ENCODE measurements around the gene STAT5A. TPM values are rescaled to one million over a fixed set of nuclear protein-coding genes. Genes with fewer than 3 reads are reported as not detected.
"Not testable (repeated sequence)": the region's sequence is repeated elsewhere in the genome, so short reads cannot be mapped to it uniquely, and the experiment has no call there.

STAT5A gene
- total RNA-seq, 1 donor from 2014 or later: 0.77 TPM

DNA sequence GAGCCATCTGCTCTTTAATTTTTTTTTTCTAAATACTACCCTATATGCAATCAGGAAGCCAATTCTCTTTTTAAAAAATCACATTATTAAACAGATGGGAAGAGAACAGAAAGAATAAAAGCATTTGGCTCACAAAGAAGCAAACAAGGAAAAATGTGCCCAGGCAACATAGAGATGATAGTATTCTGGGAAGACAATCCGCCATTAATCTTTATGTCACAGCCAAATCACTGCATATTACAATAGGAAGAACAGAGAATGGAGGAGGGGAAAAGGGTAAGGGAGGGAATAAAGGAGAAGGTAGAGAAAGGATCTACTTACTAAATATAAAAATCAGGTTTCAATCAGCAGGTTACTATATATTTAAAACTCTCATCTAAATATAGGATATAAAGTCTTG, 46.4 kb upstream of the STAT5A start:
- no peaks in the 10 kb centered on the region for H3K27me3 Mint-ChIP-seq (ENCODE audit: low read depth, unreplicated experiment)
- Histone ChIP-seq H3K36me3 (ENCODE audit: insufficient read depth, low read length) (no peaks in the 10 kb centered on the region), H4K20me1 (ENCODE audit: insufficient read depth, low read length) (peaks cover 44% of the 10 kb centered on the region), H3K4me1 (ENCODE audit: insufficient read depth, low read length) (peaks cover 6% of the 10 kb centered on the region), H2AFZ (ENCODE audit: low read depth, low read length) (no peak overlapping the region), H3K9me3 (ENCODE audit: insufficient read depth, low read depth, low read length) (no peaks in the 10 kb centered on the region), H3K79me2 (ENCODE audit: insufficient read depth, low read length) (peaks cover 82% of the 10 kb centered on the region), H3K4me2 (ENCODE audit: low read length) (no peak overlapping the region), H3K9ac (ENCODE audit: low read length) (no peak overlapping the region), H3K27me3 (ENCODE audit: insufficient read depth, low read length) (no peaks in the 10 kb centered on the region), H3K4me3 (ENCODE audit: insufficient read depth, low read depth, low read length) (no peak overlapping the region), H3K27ac (ENCODE audit: low read depth, low read length) (no peak overlapping the region)
- no peak overlapping the region for H3K27ac Mint-ChIP-seq (ENCODE audit: unreplicated experiment)
- H3K4me3 Mint-ChIP-seq (ENCODE audit: unreplicated experiment): no peak overlapping the region
- DNase-seq (ENCODE audit: low read depth): no peak
- no peaks in the 10 kb centered on the region for H3K9me3 Mint-ChIP-seq (ENCODE audit: unreplicated experiment)
- FAIRE-seq: no peak
- TF ChIP-seq, protein P1, sequence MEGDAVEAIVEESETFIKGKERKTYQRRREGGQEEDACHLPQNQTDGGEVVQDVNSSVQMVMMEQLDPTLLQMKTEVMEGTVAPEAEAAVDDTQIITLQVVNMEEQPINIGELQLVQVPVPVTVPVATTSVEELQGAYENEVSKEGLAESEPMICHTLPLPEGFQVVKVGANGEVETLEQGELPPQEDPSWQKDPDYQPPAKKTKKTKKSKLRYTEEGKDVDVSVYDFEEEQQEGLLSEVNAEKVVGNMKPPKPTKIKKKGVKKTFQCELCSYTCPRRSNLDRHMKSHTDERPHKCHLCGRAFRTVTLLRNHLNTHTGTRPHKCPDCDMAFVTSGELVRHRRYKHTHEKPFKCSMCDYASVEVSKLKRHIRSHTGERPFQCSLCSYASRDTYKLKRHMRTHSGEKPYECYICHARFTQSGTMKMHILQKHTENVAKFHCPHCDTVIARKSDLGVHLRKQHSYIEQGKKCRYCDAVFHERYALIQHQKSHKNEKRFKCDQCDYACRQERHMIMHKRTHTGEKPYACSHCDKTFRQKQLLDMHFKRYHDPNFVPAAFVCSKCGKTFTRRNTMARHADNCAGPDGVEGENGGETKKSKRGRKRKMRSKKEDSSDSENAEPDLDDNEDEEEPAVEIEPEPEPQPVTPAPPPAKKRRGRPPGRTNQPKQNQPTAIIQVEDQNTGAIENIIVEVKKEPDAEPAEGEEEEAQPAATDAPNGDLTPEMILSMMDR (IDR thresholded peaks at IDR 0.05; ENCODE audit: insufficient read depth, low read depth, low read length): no peak
- TF ChIP-seq EZH2 (IDR thresholded peaks at IDR 0.05; ENCODE audit: insufficient read depth, low read length): no peak
- H3K4me1 Mint-ChIP-seq (ENCODE audit: low read depth, unreplicated experiment): peaks cover 4% of the 10 kb centered on the region
- H3K36me3 Mint-ChIP-seq (ENCODE audit: low read depth, unreplicated experiment): peaks cover 2% of the 10 kb centered on the region

DNA sequence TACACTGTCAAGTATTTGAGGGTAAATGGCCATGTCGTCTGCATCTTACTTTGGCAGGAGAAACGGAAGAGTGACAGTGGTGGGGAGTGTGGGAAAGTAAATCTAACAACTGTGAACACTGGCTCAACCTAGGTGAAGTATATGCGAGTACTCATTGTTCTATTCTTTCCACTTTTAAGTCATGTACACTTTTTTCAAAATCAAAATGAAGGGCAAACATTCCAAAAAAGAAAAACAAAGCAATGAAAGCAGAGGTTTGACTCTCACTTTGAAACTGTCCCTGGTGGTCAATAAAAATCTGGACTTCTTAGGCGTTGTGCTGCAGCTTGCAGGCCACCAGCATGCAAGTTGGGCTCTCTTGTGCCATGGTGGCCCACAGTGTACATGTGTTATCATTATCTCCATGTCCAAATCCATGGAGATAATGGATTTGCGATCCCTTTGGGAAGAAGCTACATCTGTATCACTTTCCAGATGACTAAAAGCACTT, 44.8 kb upstream of the STAT5A start:
- peaks cover 9% of the 10 kb centered on the region for H3K4me1 ChIP-seq (ENCODE audit: insufficient read depth, low read length)
- H3K27me3 ChIP-seq (ENCODE audit: insufficient read depth, low read length): no peaks in the 10 kb centered on the region
- no peaks in the 10 kb centered on the region for H3K36me3 ChIP-seq (ENCODE audit: insufficient read depth, low read length)
- peaks cover 4% of the 10 kb centered on the region for H3K4me1 Mint-ChIP-seq (ENCODE audit: low read depth, unreplicated experiment)
- H4K20me1 ChIP-seq (ENCODE audit: insufficient read depth, low read length): peaks cover 36% of the 10 kb centered on the region
- no peak overlapping the region for H3K4me3 ChIP-seq (ENCODE audit: insufficient read depth, low read depth, low read length)
- H3K27ac Mint-ChIP-seq (ENCODE audit: unreplicated experiment): no peak overlapping the region
- H3K9ac ChIP-seq (ENCODE audit: low read length): no peak overlapping the region
- DNase-seq (ENCODE audit: low read depth) (no peak), FAIRE-seq (no peak)
- peaks cover 82% of the 10 kb centered on the region for H3K79me2 ChIP-seq (ENCODE audit: insufficient read depth, low read length)
- no peak overlapping the region for H3K27ac ChIP-seq (ENCODE audit: low read depth, low read length)
- H3K4me3 Mint-ChIP-seq (ENCODE audit: unreplicated experiment): no peak overlapping the region
- H3K36me3 Mint-ChIP-seq (ENCODE audit: low read depth, unreplicated experiment): peaks cover 7% of the 10 kb centered on the region
- peaks cover 4% of the 10 kb centered on the region for H3K9me3 Mint-ChIP-seq (ENCODE audit: unreplicated experiment)
- no peak overlapping the region for H3K4me2 ChIP-seq (ENCODE audit: low read length)
- no peaks in the 10 kb centered on the region for H3K9me3 ChIP-seq (ENCODE audit: insufficient read depth, low read depth, low read length)
- no peaks in the 10 kb centered on the region for H3K27me3 Mint-ChIP-seq (ENCODE audit: low read depth, unreplicated experiment)
- H2AFZ ChIP-seq (ENCODE audit: low read depth, low read length): no peak overlapping the region
- TF ChIP-seq, protein P1 (IDR thresholded peaks at IDR 0.05; ENCODE audit: insufficient read depth, low read depth, low read length): no peak
- TF ChIP-seq EZH2 (IDR thresholded peaks at IDR 0.05; ENCODE audit: insufficient read depth, low read length): no peak

DNA sequence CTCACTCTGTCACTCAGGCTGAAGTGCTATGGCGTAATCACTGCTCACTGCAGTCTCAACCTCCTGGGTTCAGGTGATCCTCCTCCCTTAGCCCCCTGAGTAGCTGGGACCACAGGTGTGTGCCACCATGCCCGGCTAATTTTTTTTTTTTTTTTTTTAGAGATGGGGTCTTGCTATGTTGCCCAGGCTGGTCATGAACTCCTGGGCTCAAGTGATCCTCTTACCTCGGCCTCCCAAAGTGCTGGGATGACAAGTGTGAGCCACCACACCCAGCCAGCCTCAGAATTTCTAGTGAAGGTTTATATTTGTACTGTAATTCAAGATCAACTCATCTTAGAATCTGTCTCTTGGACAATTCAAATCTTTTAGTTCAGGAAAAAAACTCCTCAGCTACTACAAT, 44.2 kb upstream of the STAT5A start:
- H3K9me3 Mint-ChIP-seq (ENCODE audit: unreplicated experiment); FAIRE-seq; H3K4me3 Mint-ChIP-seq (ENCODE audit: unreplicated experiment); H3K4me3 ChIP-seq (ENCODE audit: insufficient read depth, low read depth, low read length); H3K4me1 Mint-ChIP-seq (ENCODE audit: low read depth, unreplicated experiment); H3K27ac Mint-ChIP-seq (ENCODE audit: unreplicated experiment); H2AFZ ChIP-seq (ENCODE audit: low read depth, low read length); H3K4me2 ChIP-seq (ENCODE audit: low read length); H3K27me3 Mint-ChIP-seq (ENCODE audit: low read depth, unreplicated experiment); H3K9me3 ChIP-seq (ENCODE audit: insufficient read depth, low read depth, low read length); DNase-seq (ENCODE audit: low read depth); H3K36me3 Mint-ChIP-seq (ENCODE audit: low read depth, unreplicated experiment); H3K27me3 ChIP-seq (ENCODE audit: insufficient read depth, low read length); H3K36me3 ChIP-seq (ENCODE audit: insufficient read depth, low read length); H3K27ac ChIP-seq (ENCODE audit: low read depth, low read length); H3K9ac ChIP-seq (ENCODE audit: low read length): not testable (repeated sequence)
- Histone ChIP-seq H3K4me1 (ENCODE audit: insufficient read depth, low read length) (peaks cover 12% of the 10 kb centered on the region), H4K20me1 (ENCODE audit: insufficient read depth, low read length) (peaks cover 36% of the 10 kb centered on the region), H3K79me2 (ENCODE audit: insufficient read depth, low read length) (peaks cover 85% of the 10 kb centered on the region)

DNA sequence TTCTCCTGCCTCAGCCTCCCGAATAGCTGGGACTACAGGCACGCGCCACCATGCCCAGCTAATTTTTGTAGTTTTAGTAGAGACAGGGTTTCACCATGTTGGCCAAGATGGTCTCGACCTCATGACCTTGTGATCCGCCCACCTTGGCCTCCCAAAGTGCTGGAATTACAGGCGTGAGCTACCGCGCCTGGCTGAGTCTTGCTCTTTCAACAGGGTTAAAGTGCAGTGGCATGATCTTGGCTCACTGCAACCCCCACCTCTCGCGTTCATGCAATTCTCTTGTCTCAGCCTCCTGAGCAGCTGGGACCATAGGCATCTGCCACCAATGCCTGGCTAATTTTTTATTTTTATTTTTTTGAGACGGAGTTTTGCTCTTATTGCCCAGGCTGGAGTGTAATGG, 43.1 kb upstream of the STAT5A start:
- H3K36me3 Mint-ChIP-seq (ENCODE audit: low read depth, unreplicated experiment); H3K4me3 ChIP-seq (ENCODE audit: insufficient read depth, low read depth, low read length); FAIRE-seq; H3K4me2 ChIP-seq (ENCODE audit: low read length); H2AFZ ChIP-seq (ENCODE audit: low read depth, low read length); H3K9me3 ChIP-seq (ENCODE audit: insufficient read depth, low read depth, low read length); H3K27ac Mint-ChIP-seq (ENCODE audit: unreplicated experiment); H3K4me3 Mint-ChIP-seq (ENCODE audit: unreplicated experiment); H3K9me3 Mint-ChIP-seq (ENCODE audit: unreplicated experiment); DNase-seq (ENCODE audit: low read depth); H3K27me3 ChIP-seq (ENCODE audit: insufficient read depth, low read length); H3K27me3 Mint-ChIP-seq (ENCODE audit: low read depth, unreplicated experiment); H3K4me1 Mint-ChIP-seq (ENCODE audit: low read depth, unreplicated experiment); H3K9ac ChIP-seq (ENCODE audit: low read length); H3K27ac ChIP-seq (ENCODE audit: low read depth, low read length); H3K36me3 ChIP-seq (ENCODE audit: insufficient read depth, low read length): not testable (repeated sequence)
- peaks cover 32% of the 10 kb centered on the region for H4K20me1 ChIP-seq (ENCODE audit: insufficient read depth, low read length)
- peaks cover 12% of the 10 kb centered on the region for H3K4me1 ChIP-seq (ENCODE audit: insufficient read depth, low read length)
- H3K79me2 ChIP-seq (ENCODE audit: insufficient read depth, low read length): peaks cover 86% of the 10 kb centered on the region

Measured in astrocyte (in vitro differentiated cells and primary cell).